HepG2 (cell line): ENCODE results near the gene THOC5.

Experiments used
- FIP1L1 ChIP-seq: fragments of 200-400 bp; formaldehyde crosslinking; IDR thresholded peaks from 2 replicates; pipeline ENCODE4 v1.6.1; 2018; ENCODE audit warnings: low read depth, mild to moderate bottlenecking, low read length, moderate library complexity, borderline replicate concordance; ENCODE audit not compliant: insufficient read depth
- KLF12 ChIP-seq: sonication (generic); formaldehyde crosslinking; IDR thresholded peaks from 2 replicates; pipeline ENCODE4 v1.4.0; 2020; ENCODE audit warnings: missing genetic modification reagents, borderline replicate concordance
- NCOA5 ChIP-seq: sonication (generic); formaldehyde crosslinking; IDR thresholded peaks from 2 replicates; pipeline ENCODE4 v1.4.0; 2020; ENCODE audit warnings: missing genetic modification reagents
- NFIC ChIP-seq: IDR thresholded peaks from 2 replicates; pipeline ENCODE4 v1.6.1; 2012; ENCODE audit warnings: mild to moderate bottlenecking, low read length, inconsistent platforms
- POGZ ChIP-seq: sonication (generic); formaldehyde crosslinking; IDR thresholded peaks from 2 replicates; pipeline ENCODE4 v1.4.0; 2020; ENCODE audit warnings: mild to moderate bottlenecking, missing genetic modification reagents
- RAD21 ChIP-seq: fragments of 450-650 bp; formaldehyde crosslinking; IDR thresholded peaks from 2 replicates; pipeline ENCODE4 v1.5.0; 2020; ENCODE audit warnings: mild to moderate bottlenecking
- SAP130 ChIP-seq: IDR thresholded peaks from 2 replicates; pipeline ENCODE4 v1.6.1; 2016; ENCODE audit warnings: low read depth
- ZNF552 ChIP-seq: sonication (generic); formaldehyde crosslinking; IDR thresholded peaks from 2 replicates; pipeline ENCODE4 v1.9.0; 2022; ENCODE audit warnings: missing genetic modification reagents, mild to moderate bottlenecking, borderline replicate concordance
- ZNF761 ChIP-seq: sonication (generic); formaldehyde crosslinking; conservative IDR thresholded peaks from 2 replicates; pipeline ENCODE4 v1.4.0; 2020; ENCODE audit warnings: mild to moderate bottlenecking, missing genetic modification reagents
- TF ChIP-seq, protein P1 (sequence below): sonication (generic); formaldehyde crosslinking; IDR thresholded peaks from 2 replicates; pipeline ENCODE4 v1.4.0; 2020; ENCODE audit warnings: low read depth, mild to moderate bottlenecking, missing genetic modification reagents
- TF ChIP-seq, protein P2 (sequence below): conservative IDR thresholded peaks from 2 replicates; pipeline ENCODE4 v1.6.1; 2018; ENCODE audit warnings: missing genetic modification reagents

DNA sequence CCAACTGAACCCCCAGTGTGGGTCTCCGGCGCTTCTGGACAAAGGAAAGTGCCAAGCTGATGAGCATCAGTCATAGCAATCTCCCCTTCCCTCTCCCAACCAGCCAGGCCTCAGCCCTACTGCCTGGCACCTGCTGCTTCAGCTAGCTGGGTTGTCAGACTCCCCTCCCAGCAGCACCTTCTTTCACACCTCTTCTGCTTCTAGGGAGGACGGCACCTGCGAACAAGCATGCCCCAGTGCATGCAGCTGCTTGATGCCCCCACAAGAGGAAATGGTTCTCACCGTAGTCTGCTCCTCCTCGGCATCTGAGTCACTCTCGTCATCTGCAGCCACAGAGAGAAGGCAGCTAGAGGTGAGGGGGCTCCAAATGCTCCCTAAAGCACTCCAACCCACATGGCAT lies 25.4 kb downstream of the THOC5 start:
- TF ChIP-seq NCOA5 (CRISPR knock-in tag) (no peak), RAD21 (CRISPR knock-in tag) (no peak), ZNF552 (no peak), POGZ (CRISPR knock-in tag) (no peak), NFIC (no peak), KLF12 (CRISPR knock-in tag) (no peak), SAP130 (CRISPR knock-in tag) (no peak), ZNF761 (no peak), FIP1L1 (no peak)
- TF ChIP-seq, protein P1, sequence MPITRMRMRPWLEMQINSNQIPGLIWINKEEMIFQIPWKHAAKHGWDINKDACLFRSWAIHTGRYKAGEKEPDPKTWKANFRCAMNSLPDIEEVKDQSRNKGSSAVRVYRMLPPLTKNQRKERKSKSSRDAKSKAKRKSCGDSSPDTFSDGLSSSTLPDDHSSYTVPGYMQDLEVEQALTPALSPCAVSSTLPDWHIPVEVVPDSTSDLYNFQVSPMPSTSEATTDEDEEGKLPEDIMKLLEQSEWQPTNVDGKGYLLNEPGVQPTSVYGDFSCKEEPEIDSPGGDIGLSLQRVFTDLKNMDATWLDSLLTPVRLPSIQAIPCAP (CRISPR knock-in tag), result no peak
- TF ChIP-seq, protein P2, sequence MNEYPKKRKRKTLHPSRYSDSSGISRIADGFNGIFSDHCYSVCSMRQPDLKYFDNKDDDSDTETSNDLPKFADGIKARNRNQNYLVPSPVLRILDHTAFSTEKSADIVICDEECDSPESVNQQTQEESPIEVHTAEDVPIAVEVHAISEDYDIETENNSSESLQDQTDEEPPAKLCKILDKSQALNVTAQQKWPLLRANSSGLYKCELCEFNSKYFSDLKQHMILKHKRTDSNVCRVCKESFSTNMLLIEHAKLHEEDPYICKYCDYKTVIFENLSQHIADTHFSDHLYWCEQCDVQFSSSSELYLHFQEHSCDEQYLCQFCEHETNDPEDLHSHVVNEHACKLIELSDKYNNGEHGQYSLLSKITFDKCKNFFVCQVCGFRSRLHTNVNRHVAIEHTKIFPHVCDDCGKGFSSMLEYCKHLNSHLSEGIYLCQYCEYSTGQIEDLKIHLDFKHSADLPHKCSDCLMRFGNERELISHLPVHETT, result no peak
